HG03571 (cell line): ENCODE results near the gene SIN3A.
"Not testable (repeated sequence)": the region's sequence is repeated elsewhere in the genome, so short reads cannot be mapped to it uniquely, and the experiment has no call there.

Source experiments
- ATAC-seq: cut with Tn5 transposase; IDR thresholded peaks from one replicate; pipeline ENCODE4 v1.9.1; 2021; ENCODE audit not compliant: unreplicated experiment

The SIN3A gene

DNA sequence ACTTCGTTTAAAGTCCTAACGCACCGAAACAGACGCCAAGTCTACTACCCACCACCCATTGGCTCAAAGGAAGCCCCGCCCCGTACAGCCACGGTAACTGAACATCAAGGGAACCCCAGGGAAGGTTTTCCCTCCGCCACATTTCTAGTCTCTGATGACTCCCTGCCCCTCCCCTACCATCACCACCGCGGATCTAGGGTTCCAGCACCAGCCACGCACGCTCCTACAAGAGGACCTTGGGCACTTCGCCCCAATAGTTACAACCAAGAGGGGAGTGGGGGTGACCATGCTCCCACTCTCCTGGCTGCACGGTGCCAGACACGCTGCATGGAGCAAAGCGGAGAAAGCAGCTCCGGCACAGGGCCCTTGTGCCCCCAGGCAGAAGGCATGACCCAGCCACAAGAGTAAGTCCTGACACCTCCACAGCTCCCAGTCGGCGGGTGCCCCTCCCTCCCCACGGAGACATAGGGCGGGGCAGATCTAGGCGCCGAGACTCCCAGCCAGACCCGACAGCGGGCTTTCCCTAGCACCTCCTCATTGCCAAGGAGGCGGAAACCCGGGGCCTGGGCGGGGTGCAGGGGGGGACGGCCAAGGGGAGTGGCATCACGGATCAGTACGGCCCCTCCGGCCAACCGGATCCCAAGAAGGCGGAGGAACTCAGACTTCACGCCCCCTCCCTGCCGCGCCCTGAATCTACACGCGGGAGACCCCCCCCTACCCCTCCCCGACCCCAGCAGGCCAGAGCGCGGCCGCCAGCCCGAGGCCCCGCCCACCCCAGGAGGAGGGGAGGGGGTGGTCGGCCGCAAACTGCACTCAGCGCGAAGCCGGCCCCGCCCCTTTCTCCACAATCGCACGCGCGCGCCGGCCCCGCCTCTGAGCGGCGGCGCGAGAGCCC lies 936 bp downstream of the SIN3A start:
- peak; percentile 21 for ATAC-seq

DNA sequence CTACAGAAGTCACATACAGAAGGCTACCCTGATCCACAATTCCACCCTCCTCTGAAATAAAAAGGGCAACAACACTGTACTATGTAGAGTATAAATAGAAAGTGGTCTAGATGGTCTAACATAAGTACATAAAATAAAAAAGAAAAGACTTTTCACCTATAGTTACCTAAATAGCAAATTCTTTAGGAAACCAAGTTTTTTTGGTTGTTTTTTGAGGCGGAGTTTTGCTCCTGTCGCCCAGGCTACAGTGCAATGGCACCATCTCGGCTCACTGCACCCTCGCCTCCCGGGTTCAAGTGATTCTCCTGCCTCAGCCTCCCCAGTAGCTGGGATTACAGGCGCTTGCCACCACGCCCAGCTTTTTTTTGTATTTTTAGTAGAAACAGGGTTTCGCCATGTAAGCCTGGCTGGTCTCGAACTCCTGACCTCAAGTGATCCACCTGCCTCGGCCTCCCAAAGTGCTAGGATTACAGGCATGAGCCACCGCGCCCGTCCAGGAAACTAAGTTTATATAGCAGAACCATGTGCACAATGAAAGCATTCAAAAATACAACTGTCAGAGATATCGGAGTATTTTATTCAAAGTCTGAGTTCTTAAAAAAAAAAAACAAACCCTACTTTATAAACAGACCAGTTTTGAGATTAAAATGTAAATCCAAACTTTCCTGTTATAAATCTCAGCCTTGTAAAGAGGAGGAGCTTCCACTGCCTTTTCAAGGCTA lies 1.7 kb downstream of the SIN3A start:
- no peak for ATAC-seq

DNA sequence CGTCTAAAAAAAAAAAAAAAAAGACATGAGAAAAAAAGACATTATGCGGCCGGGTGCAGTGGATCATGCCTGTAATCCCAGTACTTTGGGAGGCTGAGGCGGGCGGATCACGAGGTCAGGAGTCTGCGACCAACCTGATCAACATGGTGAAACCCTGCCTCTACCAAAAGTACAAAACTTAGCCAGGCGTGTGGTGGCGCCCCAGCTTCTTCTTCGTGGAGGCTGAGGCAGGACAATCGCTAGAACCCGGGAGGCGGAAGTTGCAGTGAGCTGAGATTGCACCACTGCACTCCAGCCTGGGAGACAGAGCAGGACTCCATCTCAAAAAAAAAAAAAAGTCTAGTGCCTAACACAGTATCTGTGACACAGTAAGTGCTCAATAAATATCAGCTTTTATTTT lies 3.3 kb downstream of the SIN3A start:
- not testable (repeated sequence) for ATAC-seq

DNA sequence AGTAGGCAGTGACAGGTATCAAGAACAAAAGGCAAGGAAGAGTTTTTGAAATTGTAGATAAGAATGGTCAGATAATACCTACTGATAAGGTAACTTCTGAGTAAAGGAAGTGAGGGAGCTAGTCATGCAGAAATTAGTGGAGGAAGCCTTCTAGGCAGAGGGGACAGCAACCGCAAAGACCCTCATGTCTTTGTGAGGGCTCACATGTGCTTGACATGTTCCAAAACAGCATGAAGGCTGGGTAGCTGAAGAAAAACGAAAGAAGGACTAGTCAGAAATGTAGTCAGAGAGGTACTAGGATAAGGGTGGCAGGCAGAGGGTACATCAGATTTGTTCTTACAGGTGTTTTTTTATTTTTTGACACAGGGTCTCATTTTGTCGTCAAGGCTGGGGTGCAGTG lies 5.3 kb downstream of the SIN3A start:
- ATAC-seq, result no peak

DNA sequence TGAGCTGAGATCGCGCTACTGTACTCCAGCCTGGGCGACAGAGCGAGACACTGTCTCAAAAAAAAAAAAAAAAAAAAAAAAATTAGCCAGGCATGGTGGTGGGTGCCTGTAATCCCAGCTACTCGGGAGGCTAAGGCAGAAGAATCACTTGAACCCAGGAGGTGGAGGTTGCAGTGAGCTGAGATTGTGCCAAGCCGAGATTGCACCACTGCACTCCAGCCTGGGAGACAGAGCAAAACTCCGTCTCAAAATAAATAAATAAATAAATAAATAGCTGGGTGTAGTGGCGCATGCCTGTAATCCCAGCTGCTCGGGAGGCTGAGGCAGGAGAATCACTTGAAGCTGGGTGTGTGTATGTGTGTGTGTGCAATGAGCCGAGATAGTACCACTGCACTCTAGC lies 6.2 kb downstream of the SIN3A start:
- not testable (repeated sequence) for ATAC-seq

DNA sequence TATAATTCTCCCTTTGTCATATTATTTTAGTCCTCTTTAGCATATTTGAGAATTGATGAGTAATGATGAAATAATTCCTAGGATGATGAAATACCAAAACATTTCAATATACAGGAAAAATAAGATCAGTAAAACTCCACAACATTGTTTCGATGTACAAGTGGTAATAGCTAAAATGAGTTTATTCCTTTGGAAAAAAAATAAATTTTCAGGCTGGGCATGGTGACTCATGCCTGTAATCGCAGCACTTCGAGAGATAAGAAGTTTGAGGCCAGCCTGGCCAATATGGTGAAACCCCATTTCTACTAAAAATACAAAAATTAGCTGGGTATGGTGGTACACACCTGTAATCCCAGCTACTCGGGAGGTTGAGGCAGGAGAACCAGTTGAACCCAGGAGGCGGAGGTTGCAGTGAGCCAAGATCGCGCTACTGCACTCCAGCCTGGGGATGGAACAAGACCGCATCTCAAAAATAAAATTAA lies 7.5 kb downstream of the SIN3A start:
- ATAC-seq, result not testable (repeated sequence)

DNA sequence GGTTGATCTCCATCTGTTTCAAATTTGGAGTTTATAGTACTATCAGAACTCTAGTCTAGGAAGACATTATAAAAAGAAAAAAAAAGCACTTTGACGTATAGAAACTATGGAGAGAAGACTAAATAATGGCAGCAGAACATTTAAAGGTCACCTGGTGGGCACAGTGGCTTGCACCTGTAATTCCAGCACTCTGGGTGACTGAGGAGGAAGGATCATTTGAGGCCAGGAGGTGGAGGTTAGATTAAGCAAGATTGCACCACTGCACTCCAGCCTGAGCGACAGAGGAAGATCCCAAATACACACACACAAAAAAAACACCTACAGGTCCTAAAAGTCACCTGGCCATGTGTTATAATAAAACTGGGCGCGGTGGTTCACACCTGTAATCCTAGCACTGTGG lies 13.8 kb downstream of the SIN3A start:
- ATAC-seq, result no peak

DNA sequence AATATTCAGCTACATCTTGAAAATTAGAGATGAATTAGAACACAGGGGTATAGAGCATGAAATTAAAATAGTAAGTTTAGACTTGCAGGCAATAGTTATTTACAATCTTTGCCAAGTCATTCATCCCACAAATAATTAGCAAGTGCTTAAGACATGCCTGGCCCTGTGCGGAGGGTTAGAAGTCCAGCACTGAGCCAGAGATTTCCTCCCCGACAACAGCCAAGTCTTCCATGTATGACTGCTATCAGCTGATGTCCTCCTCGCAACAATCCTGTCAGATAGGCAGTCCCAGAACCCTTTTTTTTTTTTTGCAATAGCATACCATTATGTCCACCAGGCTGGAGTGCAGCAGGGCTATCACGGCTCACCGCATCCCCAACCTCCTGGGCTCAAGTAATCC lies 14.6 kb downstream of the SIN3A start:
- ATAC-seq, result no peak

DNA sequence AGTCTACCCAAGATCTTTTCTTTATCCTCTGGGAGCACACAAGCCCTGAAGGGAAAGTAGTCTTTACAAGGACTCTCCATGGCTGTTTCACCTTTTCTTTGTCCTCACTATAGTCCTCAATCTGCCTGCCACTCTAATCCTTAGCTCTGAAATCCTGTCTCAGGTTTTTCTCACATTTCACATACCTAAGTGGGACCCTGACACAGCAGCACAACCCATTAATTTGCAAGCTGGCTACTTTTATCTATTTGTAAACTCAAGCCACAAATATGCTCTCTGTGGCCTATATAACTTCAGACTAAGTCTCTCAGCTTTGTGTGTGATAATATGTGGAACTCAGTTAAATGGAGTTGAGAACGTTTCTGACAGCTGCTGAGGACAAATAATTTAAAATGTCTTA lies 19.8 kb downstream of the SIN3A start:
- no peak for ATAC-seq

DNA sequence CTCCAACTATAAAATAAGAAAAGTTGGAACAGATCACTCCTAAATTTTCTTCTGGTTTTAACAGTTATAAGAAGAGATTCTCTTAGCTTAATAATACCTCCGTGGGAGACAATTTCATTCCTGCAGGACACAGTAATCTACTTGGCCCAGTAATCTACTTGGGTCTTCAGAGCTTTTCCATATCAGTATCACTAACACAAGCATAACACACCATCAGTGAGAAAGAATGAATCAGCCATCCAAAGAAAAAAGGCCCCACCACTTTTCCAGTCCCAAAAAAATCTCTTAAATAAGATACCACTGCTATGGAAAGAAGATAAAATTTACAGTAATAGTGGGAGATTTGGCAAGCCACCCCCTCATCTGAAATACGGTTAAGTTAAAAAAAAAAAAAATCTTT lies 20.2 kb downstream of the SIN3A start:
- no peak for ATAC-seq

DNA sequence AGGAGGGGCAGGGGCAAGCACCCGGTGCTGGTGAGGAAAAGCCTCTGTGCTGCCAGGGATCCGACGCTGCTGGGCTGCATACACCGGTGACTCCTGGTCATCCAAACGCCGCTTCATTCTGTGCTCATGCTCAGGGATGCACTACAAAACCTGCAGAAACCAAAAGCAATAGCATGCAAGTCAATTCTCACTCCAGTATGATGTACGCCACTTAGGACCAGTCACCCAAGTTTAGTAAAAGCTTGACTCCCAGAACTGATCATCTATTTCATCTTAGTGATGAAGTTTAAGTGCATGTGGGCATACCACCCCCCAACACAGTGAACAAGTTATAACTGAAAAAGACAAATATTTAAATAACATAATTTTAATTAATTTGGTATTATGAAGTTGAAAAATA lies 21.2 kb downstream of the SIN3A start:
- no peak for ATAC-seq

DNA sequence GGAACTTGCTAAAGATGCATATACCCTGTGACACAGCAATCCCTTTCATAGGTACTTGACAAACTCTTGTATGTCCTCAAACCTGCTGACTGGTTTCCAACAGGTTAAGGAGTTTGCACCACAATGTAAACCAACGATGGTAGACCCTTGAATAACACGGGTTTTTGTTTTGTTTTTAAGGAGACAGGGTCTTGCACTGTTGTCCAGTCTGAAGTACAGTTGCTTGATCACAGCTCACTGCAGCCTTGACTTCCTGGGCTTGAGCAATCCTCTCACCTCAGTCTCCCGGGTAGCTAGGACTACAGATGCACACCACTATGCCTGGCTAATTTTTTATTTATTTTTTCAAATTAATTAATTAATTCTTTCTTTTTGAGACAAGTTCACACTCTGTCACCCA lies 23.3 kb downstream of the SIN3A start:
- no peak for ATAC-seq

DNA sequence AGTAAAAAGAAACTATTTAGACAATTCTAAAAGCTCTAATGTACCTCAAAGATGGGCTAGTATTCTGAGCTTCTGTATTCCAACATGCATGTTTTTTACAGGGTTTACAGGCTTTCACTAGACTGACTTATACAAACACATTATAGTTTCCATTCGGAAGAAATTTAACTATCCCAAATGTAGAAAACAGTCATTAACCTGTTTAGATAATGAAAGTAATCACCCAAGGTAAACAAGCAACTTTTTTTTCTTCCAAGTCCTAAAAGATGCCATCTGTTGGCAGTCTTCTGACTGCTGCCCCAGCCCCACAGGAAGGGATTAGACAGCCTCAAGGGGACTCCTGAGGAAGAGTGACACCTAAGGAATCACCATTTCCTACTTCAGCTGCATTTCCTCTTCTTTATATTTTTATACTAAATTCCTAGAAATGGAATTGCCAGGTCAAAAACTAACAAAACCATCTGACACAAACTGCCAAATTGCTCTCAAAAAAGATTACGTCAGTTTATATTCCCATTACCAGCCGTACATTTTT lies 25.5 kb downstream of the SIN3A start:
- ATAC-seq, result no peak

DNA sequence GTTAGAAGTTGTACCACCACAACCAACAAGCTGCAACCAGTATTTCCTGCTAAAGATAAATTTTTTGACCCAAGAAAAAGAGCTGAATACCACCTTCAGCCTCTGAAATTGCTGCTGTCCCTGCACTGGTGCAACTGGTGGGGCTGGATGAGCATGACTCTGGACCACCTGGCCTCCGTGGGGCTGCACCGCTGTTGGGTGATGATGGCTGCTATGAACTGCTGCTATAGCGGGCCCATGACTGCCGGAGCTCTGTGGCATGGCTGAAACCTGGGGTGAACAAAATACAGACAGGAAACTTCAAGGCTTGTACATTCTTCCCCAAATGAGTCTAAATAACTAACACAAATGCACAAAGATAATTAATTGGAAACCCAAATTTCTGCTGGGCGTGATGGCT lies 28.9 kb downstream of the SIN3A start:
- ATAC-seq, result no peak

DNA sequence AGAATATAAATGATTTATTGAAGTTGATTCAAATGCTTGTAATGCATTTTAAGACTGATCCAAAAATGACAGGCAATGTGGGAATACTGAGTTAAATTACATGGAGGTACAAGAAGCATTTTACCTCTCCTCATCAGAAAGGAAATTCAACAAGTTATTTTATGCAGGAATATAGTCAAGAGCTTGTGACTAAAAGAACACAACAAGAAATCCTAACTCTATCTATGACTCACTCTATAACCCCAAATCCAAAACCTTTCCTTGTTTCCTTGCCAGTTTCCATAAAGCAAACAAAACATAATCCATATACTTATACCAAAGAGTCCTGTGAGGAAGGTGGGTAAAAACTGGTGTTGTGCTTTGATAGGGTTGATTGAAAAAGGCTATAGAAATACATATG lies 30.8 kb downstream of the SIN3A start:
- no peak for ATAC-seq

DNA sequence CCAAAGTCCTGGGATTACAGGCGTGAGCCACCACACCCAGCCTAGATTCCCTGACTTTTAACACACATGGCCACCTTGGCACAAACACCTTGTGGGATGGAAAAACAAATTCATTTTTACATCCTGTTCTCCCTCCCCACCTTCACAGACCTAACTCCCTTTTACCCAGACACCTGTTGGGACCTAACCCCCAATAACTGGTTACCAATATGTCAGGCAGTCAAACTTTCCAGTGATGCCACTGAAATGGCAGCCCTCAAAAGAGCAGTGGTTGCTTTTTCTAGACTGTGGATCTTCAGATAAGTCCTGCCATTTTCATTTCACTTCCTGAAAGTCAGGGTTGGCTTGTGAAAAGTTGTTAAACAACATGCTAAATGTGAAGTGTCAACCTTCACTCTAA lies 34.9 kb downstream of the SIN3A start:
- no peak for ATAC-seq

DNA sequence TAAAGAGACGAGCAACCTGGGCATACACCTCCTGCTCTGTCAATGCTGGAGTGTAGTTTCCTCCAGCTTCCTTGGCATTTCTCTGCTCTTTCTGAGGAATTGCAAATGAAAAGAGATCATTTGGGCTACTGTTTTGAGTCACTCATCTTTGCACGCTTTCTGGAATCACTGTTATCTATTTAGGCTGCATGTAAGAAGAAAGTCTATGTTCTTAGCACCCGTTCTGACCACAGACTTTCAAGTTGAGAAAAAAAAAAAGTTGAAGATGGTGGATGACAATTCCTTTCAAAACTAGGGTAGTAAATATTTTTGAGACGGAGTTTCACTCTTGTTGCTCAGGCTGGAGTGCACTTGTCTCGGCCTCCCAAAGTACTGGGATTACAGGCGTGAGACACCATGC lies 41.3 kb downstream of the SIN3A start:
- ATAC-seq, result no peak

DNA sequence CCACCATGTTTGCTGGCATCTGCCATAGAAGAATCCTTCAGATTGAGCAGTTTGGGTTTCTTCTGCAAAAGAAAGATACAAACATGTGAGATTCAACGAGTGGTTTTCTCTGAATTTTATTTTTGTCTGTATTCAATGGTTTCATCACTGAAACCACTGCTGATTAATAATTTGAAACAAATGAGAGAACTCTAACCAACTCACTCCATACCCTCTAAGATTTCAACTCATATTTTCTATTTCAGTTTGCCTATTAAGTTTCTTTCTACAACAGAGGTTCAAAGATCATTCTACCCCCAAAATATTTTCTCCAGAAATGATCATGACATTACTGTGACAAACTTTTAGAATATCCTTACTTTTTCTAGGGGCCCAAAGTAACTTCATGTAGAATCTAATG lies 44.4 kb downstream of the SIN3A start:
- no peak for ATAC-seq

DNA sequence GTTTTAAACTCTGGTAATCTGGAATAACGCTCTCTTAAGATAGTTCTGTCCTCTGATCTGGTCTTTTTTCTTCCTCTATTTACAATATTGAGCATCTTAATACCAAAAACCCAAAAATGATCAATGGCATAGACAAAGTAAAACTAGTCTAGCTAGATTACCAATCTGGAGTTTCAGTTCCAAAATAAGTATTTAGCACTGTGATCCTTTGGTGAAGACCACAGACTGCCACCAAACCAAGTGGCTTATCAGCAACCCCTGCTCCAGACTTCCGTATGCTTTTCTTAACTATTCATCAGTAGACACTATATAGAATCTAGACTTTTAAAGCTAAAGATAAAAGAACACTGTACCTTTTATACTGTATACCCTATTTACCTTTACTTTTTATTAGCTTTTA lies 47.6 kb downstream of the SIN3A start:
- ATAC-seq, result no peak

DNA sequence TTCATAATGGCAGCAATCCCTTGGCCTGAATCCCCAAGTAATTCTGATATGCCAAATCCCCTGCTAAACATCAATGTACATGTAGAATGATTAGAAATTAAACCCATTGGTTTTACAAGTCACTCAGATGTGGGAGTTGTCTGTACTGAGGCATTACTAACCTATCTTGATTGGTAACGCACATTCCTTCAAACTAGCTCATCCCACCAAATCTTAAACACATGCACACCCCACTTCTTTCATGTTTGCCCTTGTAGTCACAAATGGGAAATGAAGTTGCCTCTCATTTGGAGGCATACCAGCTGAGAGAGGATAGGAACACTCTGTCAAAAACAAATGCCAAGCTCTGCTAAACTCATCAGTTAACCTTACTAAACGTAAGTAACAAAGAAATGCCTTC lies 54.0 kb downstream of the SIN3A start:
- no peak for ATAC-seq

DNA sequence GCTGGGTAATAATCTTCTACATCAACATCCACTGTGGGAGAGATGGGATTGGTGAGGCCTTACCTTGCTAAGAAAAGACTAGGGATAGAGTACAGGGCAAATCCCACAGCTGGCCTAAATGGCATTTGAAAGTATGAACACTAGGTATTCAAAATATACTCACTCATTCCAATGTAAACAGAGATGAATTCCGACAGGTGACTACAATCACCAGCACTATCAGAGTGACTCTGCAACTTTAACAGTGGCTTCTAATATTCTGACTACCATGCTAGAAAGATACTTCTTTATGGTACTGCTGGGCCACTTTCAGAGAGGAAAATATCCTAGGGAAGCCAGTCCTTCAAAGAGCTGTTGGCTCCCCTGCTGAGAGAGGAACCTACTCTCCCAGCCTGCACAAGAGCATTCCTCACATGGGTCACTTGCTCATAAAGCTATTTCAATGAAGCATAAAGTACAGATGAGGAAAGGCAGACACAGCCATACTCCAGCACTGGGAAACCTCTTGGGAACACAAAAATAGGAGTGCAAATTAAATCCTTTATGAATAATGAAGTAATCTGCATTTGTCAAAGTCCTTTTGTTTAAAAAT lies 61.6 kb downstream of the SIN3A start:
- ATAC-seq, result no peak

DNA sequence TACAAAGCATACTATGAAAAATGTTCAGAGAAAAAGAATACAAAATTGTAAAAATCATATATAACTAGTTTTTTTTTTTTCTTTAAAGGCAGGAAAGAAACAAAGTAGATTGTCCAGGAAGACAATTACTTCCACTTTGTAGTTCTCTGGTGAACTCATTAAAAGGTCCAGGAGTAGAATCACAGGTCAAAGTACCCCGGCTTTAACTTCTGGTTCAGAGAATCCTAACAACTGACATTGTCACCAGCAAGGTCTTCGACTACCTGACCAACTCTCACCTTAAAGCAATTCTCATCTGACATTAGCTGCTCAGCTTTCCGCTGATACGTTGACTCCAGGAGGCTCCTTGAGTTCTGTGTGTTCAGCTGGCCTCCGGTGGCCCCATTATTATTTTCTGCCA lies 67.5 kb downstream of the SIN3A start:
- not testable (repeated sequence) for ATAC-seq
